ENCODE data around the gene FDX2. TPM values are rescaled to one million over a fixed set of nuclear protein-coding genes. Genes with fewer than 3 reads are reported as not detected.
"Not testable (repeated sequence)": the region's sequence is repeated elsewhere in the genome, so short reads cannot be mapped to it uniquely, and the experiment has no call there.

Gene FDX2
- total RNA-seq, 4 donors from 2014 or later = 6.7 to 36.5 (median 16.6) TPM

GRCh38 chr19:10283301-10284064 is 32.3 kb downstream of the FDX2 start:
- Histone ChIP-seq H3K9me3 (no peaks in the 10 kb centered on the region), H3K4me1 (peaks cover 0 to 18% (median 6%) of the 10 kb centered on the region in 3 donors), H3K4me3 (no peak overlapping the region), H3K27ac (no peak overlapping the region), H3K27me3 (peaks cover 66% of the 10 kb centered on the region), H3K36me3 (peaks cover 0 to 33% of the 10 kb centered on the region in 2 donors)
- no peak for TF ChIP-seq EP300 (IDR thresholded peaks at IDR 0.05)
- TF ChIP-seq, protein P1, sequence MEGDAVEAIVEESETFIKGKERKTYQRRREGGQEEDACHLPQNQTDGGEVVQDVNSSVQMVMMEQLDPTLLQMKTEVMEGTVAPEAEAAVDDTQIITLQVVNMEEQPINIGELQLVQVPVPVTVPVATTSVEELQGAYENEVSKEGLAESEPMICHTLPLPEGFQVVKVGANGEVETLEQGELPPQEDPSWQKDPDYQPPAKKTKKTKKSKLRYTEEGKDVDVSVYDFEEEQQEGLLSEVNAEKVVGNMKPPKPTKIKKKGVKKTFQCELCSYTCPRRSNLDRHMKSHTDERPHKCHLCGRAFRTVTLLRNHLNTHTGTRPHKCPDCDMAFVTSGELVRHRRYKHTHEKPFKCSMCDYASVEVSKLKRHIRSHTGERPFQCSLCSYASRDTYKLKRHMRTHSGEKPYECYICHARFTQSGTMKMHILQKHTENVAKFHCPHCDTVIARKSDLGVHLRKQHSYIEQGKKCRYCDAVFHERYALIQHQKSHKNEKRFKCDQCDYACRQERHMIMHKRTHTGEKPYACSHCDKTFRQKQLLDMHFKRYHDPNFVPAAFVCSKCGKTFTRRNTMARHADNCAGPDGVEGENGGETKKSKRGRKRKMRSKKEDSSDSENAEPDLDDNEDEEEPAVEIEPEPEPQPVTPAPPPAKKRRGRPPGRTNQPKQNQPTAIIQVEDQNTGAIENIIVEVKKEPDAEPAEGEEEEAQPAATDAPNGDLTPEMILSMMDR (IDR thresholded peaks at IDR 0.05) = no peak
- no peak for TF ChIP-seq POLR2A (IDR thresholded peaks at IDR 0.05)
- no peak for TF ChIP-seq POLR2AphosphoS5 (IDR thresholded peaks at IDR 0.05)
- 81% methylated on average over 4 of the region's 23 CpGs; no CpG with 5 or more reads in 1 of the 2 donors for WGBS, 2 donors (ENCODE audit: low coverage in 1 of 2)
- ATAC-seq = no peak

DNA sequence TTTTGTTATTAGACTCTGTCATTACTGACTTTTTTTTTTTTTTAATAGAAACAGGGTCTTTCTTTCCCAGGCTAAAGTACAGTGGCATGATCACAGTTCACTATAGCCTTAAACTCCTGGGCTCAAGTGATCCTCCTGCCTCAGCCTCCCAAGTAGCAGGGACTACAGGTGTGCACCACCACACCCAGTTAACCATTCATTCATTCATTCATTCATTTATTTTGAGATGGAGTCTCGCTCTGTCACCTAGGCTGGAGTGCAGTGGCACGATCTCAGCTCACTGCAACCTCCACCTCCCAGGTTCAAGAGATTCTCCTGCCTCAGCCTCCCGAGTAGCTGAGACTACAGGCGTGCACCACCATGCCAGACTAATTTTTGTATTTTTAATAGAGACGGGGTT is 33.8 kb downstream of the FDX2 start:
- H3K4me1 ChIP-seq, H3K27ac ChIP-seq, H3K4me3 ChIP-seq, ATAC-seq, H3K9me3 ChIP-seq: not testable (repeated sequence)
- 83 to 91% methylated on average over 4 to 5 of the region's 5 CpGs for WGBS, 2 donors (ENCODE audit: low coverage in 1 of 2)
- Histone ChIP-seq H3K27me3 (peaks cover 52% of the 10 kb centered on the region), H3K36me3 (peaks cover 0 to 40% of the 10 kb centered on the region in 2 donors)

- peaks cover 36% of the 10 kb centered on the region for H3K27me3 ChIP-seq
- H3K36me3 ChIP-seq = peaks cover 0 to 39% of the 10 kb centered on the region in 2 donors
- H3K27ac ChIP-seq = no peak overlapping the region
- no peak overlapping the region for H3K4me3 ChIP-seq
- no peak for TF ChIP-seq POLR2AphosphoS5 (IDR thresholded peaks at IDR 0.05)
- TF ChIP-seq POLR2A (IDR thresholded peaks at IDR 0.05) = no peak
- TF ChIP-seq, protein P1 (IDR thresholded peaks at IDR 0.05) = no peak
- no peak for TF ChIP-seq EP300 (IDR thresholded peaks at IDR 0.05)
- no peak for ATAC-seq
- no peaks in the 10 kb centered on the region for H3K4me1 ChIP-seq
- WGBS, 2 donors (ENCODE audit: low coverage in 1 of 2) = 70 to 71% methylated on average over 1 to 5 of the region's 5 CpGs
- H3K9me3 ChIP-seq = no peaks in the 10 kb centered on the region
Observed at GRCh38 chr19:10279737-10280442, 35.9 kb downstream of the FDX2 start.

GRCh38 chr19:10278935-10279334 is 36.9 kb downstream of the FDX2 start:
- Histone ChIP-seq H3K27ac (no peak overlapping the region), H3K27me3 (peaks cover 35% of the 10 kb centered on the region), H3K36me3 (peaks cover 0 to 34% of the 10 kb centered on the region in 2 donors), H3K4me1 (no peaks in the 10 kb centered on the region), H3K4me3 (no peak overlapping the region), H3K9me3 (no peaks in the 10 kb centered on the region)
- TF ChIP-seq POLR2A (IDR thresholded peaks at IDR 0.05) (no peak), EP300 (IDR thresholded peaks at IDR 0.05) (no peak), POLR2AphosphoS5 (IDR thresholded peaks at IDR 0.05) (no peak)
- TF ChIP-seq, protein P1 (IDR thresholded peaks at IDR 0.05) = no peak
- no peak for ATAC-seq
- 100% methylated on average over 1 of the region's 1 CpG; no CpG with 5 or more reads in 1 of the 2 donors for WGBS, 2 donors (ENCODE audit: low coverage in 1 of 2)

DNA sequence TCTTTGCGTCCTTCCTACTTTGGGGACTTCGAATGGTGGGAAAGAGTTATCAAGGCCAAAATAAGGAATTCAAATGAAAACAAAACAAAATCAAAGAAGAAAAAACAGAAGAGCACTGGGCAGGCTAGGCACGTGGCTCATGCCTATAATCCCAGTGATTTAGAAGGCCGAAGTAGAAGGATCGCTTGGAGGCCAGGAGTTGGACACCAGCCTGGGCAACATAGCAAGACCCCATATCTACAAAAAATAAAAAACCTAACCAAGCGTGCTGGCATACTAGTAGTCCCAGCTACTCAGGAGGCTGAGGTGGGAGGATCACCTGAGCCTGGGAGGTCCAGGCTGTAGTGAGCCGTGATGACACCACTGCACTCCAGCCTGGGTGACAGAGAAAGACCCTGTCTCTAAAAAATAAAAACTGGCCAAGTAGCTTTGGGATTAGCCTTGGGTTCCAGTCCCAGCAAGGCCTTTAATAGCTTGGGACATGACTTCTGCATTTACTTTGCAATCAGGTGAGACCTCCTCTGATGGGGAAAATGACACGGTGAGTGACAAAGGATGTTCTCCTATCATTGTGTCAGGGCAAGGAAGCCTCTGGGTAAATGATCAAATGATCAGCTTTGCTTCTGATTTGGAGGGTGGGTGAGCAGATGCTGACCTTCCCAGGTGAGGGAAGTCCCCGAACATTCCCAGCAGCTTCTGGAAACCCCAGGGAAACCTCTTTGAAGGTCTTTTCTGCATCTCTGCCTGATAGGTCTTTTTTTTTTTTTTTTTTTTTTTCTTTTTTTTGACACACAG is 37.8 kb downstream of the FDX2 start:
- H3K27ac ChIP-seq = no peak overlapping the region
- no peak overlapping the region for H3K4me3 ChIP-seq
- peaks cover 26% of the 10 kb centered on the region for H3K27me3 ChIP-seq
- peaks cover 0 to 25% of the 10 kb centered on the region in 2 donors for H3K36me3 ChIP-seq
- 80 to 92% methylated on average over 4 to 7 of the region's 9 CpGs for WGBS, 2 donors (ENCODE audit: low coverage in 1 of 2)
- H3K9me3 ChIP-seq = no peaks in the 10 kb centered on the region
- H3K4me1 ChIP-seq = no peaks in the 10 kb centered on the region
- TF ChIP-seq, protein P1 (IDR thresholded peaks at IDR 0.05) = no peak
- TF ChIP-seq POLR2AphosphoS5 (IDR thresholded peaks at IDR 0.05) (no peak), POLR2A (IDR thresholded peaks at IDR 0.05) (no peak), EP300 (IDR thresholded peaks at IDR 0.05) (no peak)
- no peak for ATAC-seq
